ENCODE measurements around the gene ARID3C.

ARID3C gene

GRCh38 chr9:34627716-34628655 lies 880 bp downstream of the ARID3C start:
- no peak for DNase-seq

DNA sequence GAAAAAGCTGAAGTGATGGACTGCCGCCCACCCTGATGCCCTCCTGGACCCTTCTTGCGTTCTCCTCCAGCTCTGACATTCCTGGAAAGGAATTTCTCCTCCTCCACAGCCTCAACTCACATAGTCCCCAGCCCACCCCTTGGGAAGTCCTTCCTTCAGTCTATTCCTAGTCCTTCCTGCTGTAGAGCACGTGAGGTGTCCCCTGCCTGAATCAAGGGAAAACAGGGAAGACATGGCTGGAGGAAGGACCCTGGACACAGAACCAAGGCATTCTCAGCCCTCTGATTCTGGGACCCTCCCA lies 3.7 kb downstream of the ARID3C start:
- no peak for DNase-seq

- DNase-seq = no peak
Measured at GRCh38 chr9:34624475-34625185, 4.2 kb downstream of the ARID3C start.

- DNase-seq = no peak
Measured at GRCh38 chr9:34623374-34624235, 5.3 kb downstream of the ARID3C start.

DNA sequence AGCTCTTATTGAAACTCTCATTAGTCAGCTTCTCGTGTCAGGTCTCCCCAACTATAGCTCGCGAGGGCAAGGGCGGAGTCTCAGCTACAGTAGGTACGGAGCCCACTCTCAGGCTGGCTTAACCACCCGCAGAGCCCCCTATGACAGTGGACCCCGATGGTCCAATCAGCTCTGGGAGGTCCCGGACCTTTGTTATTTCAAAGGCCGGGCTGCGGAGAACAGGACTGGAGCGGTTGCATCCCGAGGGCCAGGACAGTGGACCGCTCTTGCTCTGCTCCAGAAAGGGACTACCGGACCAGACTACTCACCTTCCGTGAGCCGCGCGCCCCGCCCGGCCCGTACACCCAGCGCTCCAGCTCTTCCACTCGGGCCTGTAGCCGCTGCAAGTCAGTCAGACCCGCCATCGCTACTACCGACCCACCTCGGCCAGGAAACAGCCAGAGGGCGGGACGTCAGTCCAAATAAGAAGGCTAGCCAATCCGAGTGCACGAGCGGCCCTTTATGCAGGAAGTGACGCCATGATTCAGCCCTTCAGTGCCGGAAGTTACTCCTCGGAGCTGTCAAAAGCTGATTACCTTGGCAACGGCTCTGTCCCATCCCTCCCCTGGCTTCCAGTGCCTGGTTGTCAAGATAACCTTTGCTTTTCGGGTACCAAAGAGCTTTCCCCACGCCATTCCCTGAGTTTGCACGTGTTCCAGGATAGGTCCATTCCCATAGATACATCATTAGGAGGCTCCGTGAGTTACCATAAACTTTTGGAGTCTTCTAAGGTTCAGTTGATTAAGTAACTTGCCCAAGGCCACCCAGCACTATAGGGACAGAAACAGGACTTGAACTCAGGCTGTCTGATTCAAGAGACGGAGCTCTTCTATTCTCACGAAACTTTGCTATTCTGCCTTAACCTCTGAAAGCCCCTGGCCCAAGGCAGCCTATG lies 8.5 kb downstream of the ARID3C start, which contains the start of gene DCTN3:
Gene DCTN3, minus strand, starts transcription at position 435 of the 934 bp plus-strand sequence. Its CDS starts 31 bp downstream, at position 404.
- peak; percentile 100 for DNase-seq

GRCh38 chr9:34615132-34615531 lies 13.7 kb downstream of the ARID3C start:
- no peak for DNase-seq

DNA sequence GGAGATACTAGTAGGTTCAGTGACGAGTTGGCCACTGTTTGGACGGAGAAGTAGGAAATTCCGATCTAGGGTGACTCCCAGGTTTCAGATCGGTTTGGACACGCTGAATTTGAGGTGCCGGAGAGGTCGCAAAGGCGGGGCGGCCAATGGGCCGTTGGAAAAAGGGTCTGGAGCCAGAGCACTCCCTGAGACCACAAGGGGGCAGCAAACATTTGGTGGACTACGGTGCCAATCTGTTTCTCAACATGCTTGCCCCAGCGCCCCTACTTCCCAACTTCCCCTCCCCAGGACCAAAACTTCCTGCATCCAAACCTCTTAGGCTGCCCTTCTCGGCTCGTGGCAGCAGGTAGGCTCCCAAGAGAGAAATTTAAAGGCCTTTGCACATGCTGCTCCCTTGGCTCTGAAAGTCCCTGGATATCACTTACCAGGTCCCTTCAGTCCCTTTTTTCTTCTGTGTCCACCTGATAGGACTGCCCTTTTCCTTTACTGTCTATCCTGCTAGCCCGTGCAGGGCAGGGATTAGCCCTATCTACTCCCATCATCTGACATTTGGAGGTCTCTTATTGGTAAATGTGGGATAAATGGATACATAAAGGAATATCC lies 16.0 kb downstream of the ARID3C start:
- peak; percentile 96 for DNase-seq

DNA sequence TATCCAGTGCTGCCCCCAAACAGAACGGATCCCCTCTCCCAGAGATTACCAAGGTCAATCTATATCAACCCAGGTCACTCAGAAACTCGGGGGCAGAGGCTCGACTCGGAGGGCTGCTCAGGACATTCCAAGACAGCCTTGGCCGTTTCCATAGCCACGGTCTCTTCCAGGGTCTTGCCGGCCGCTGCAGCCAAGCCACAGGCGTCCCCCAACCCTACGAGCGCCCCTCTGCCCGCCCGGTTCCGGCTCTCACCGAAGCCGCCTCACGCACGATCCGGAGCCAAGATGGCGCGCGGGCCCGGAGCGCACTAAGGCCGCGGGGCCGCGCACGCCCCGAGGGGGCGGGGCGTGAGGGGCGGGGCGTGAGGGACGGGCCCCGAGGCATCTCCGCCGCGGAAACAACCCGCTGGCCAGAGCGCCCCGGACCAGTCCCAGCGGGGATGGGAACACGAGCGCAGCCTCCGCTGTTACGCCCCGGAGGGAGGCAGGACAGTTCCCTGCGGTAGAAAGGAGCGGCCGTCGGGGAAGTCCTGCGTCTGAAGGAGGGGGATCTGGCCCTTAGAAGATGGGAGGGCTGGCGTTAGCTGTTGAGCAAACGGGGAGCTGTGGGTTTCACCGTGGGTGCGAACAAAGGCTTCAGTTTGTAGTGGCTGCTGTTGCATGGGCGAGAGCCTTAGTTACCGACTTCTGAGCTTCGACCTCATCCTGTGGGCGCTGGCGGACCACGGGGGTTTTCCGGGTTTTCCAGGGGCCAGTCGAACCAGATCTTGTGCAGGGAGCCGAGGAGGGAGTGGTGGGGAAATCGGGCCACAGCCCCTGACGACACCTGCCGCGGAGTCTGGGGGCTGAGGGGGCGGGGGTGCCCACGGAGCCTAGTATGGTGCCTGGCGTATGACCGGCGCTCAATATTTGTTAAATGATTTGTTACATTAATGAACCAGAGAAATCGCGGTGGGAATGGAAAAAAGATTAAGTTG lies 16.8 kb downstream of the ARID3C start, which contains the start of gene RPP25L:
Gene RPP25L, minus strand, starts transcription at position 287 of the 977 bp plus-strand sequence. CDS start 801 bp downstream, outside the sequence.
- peak; percentile 90 for DNase-seq

GRCh38 chr9:34611251-34611810 lies 17.5 kb downstream of the ARID3C start:
- no peak for DNase-seq

DNA sequence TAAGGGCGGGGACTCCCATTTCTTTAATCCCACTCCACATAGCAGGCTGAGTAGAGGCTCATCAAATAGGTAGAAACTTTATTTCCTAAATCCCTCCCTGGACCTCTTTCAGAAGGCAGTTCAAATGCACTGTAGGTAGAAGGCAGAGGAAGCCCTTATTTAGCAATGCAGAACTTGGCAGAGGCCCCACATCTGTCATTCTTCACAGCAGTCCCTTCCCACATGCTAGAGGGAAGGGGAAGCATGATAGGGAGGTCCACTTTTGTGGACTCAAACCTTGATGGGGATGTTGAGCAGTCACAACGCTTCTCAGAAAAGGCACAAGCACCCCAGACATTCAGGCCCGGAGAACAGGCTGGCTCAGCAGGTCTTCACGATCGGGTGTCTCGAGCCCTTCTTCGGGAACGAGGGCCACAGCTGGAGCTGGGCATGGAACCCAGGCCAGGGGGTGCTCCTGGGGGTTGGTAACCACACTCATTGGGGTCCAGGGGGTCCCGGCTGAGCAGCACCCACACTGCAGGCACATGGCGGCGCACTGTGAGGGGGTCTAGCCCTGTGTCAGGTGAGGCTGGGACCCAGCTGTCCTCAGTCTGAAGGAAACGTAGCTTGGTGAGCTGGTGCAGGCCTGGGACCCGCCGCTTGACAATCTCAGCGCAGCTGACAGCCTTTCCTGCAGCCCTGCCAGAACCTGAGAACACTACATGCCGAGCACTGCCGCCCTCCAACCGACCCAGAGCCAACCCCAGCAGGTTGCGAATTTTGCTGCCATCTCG lies 18.2 kb downstream of the ARID3C start:
- no peak for DNase-seq

DNA sequence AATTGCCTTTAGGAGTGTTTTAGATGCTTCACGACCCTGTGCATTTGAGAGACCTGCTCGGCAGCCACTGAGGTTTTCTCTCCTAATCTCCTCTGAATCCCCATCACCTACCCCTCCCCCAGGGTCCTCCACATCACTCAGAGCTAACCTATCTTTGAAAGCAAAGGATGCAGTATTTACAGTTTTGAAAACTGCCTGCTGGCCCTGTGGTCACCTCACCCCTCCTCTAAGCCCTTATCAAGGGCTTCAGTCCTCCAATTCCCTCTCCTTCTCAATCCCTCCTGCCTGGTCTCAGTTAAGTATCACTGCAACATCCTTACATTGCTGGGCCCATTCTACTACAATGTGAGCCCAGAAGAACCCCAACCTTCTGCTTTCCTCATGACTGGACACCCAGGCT lies 21.5 kb downstream of the ARID3C start:
- no peak for DNase-seq

DNA sequence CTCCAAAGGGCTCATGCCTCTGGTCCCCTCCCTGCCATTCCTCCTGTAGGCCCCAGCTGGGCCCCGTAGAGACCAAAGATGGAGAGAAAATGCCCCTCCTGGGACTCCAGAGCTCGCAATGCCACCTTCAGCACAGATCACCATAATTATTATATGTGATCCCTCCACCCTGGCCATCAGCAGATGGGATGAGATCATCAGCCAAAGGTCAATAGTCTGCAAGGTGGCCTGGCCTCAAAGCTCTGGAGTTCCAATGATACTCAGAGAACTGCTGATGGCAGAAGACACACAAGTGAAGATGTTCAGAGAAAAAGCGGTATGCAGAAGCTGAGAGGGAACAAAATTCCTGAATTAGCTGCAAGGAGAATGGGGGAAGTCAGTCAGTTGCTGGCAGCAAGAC lies 22.0 kb downstream of the ARID3C start:
- no peak for DNase-seq

DNA sequence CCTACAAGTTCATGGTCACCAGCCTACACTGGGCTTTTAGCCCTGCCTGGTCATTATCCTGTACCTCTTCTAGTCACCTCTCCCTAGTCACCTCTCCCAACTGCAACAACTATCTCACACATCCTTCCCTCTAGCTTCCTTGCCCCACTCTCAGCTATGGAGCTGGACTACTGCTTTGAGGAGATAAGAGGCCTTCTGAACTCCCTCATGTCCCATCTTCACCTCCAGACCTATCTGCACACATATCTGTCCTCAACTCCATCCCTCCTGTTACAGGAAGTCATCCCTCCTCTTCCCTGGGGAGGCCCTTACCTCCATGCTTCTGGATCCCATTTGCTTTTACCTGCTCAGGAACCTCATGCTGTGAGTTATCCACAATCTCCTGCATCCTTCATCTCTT lies 22.7 kb downstream of the ARID3C start:
- DNase-seq = no peak

DNA sequence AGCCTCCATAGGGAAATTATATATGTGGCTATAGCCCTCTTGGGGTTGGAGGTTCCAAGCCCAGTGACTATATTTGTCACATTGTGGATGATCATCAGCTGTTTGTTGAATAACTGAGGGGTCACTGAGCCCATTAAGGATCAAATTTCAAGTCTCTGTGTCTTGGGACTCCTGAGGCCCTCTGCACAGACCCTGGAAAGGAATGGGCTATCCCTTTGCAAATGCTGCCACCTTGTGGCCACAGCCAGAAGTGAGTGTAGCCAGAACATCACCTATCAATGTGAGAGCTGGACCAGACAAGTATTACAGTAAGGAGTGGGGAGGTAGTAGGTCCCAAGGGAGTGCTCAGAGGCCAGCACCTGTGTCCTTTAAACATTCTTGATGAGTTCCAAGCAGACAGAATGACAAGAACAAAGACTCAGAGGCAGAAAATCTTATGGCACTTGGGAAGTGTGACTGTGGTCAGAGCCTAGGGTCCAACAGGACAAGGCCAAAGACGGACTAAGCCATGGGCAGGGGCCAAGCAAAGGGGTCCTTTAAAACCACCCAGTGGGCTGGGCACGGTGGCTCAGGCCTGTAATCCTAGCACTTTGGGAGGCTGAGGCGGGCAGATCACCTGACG lies 25.1 kb downstream of the ARID3C start:
- DNase-seq = peak; percentile 88

DNA sequence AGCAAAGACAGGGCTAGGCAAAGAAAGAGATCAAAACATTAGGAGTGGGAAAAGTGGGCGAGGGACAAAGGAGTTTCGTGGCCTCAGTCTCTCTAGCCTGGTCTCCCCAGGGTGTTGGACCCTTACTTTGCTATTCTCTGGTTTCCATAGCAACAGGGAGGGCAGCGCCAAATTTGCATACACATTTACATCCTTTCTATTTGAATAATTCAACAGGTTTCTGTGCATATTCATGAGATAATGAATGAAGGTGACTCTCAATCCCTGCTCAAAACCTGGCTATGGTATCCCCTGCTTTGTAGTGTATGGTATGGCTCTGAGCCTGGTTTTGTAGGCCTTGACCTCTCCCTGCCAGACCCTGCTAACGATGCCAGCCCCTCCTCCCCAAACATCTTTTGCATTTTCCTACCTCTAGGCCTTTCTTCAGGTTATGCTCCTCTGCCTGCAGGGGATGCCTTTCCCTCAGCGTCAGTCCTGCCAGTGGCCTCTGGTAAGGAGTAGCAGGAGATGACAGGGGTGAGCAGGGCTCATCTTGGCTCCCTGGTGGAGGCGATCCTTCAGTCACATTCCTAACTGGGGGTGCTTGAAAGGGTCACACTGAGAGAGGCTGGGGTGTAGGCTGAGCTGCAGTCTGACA lies 26.8 kb downstream of the ARID3C start:
- no peak for DNase-seq

- no peak for DNase-seq
Measured at GRCh38 chr9:34600908-34601307, 28.0 kb downstream of the ARID3C start.

- DNase-seq = no peak
Measured at GRCh38 chr9:34599546-34599945, 29.3 kb downstream of the ARID3C start.

DNA sequence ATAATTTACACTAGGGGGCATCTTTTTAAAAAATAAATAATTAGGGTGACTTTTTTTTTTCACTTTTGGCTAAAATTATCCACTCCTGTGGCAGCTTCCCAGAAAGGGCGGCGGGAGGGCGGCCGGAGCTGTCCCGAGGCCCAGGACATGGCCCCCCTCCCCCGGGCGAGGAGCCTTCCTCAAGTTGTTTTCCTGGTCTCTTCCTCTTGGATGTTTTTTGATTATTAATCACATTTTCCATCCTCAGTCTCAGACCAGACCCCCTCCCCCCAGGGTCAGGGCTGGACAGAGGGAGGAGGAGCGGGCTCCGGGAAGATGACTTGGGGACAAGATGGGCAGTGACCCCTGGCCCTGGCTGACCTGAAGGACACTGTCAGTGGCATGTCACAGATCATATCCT lies 34.7 kb downstream of the ARID3C start:
- DNase-seq = no peak
